HG02970 (cell line): Measurements from ENCODE around the gene XXYLT1.
"Not testable (repeated sequence)": the region's sequence is repeated elsewhere in the genome, so short reads cannot be mapped to it uniquely, and the experiment has no call there.

ENCODE experiments used
- ATAC-seq: cut with Tn5 transposase; IDR thresholded peaks from one replicate; pipeline ENCODE4 v1.9.1; 2021; ENCODE audit warnings: mild to moderate bottlenecking, moderate library complexity, moderate number of reproducible peaks; ENCODE audit not compliant: unreplicated experiment, low FRiP score

The XXYLT1 gene

GRCh38 chr3:195187609-195188425, 83.1 kb downstream of the XXYLT1 start:
- ATAC-seq, result no peak

- ATAC-seq, result not testable (repeated sequence)
Measured at GRCh38 chr3:195186710-195187047, 84.3 kb downstream of the XXYLT1 start.

GRCh38 chr3:195186041-195186709, 84.8 kb downstream of the XXYLT1 start:
- ATAC-seq, result no peak

- no peak for ATAC-seq
Measured at GRCh38 chr3:195185583-195185982, 85.4 kb downstream of the XXYLT1 start.

- ATAC-seq, result no peak
Measured at GRCh38 chr3:195184716-195185421, 86.1 kb downstream of the XXYLT1 start.

- ATAC-seq, result no peak
Measured at GRCh38 chr3:195183071-195183776, 87.7 kb downstream of the XXYLT1 start.

- no peak for ATAC-seq
Measured at GRCh38 chr3:195182470-195182795, 88.5 kb downstream of the XXYLT1 start.

- no peak for ATAC-seq
Measured at GRCh38 chr3:195181741-195182469, 89.1 kb downstream of the XXYLT1 start.

GRCh38 chr3:195181113-195181498, 89.9 kb downstream of the XXYLT1 start:
- ATAC-seq, result no peak

- no peak for ATAC-seq
Measured at GRCh38 chr3:195180490-195181112, 90.4 kb downstream of the XXYLT1 start.

GRCh38 chr3:195179776-195180489, 91.0 kb downstream of the XXYLT1 start:
- no peak for ATAC-seq

GRCh38 chr3:195178124-195178910, 92.6 kb downstream of the XXYLT1 start:
- ATAC-seq, result no peak

- ATAC-seq, result no peak
Measured at GRCh38 chr3:195177422-195178123, 93.4 kb downstream of the XXYLT1 start.

- ATAC-seq, result no peak
Measured at GRCh38 chr3:195176776-195177175, 94.2 kb downstream of the XXYLT1 start.

- ATAC-seq, result no peak
Measured at GRCh38 chr3:195175476-195176337, 95.3 kb downstream of the XXYLT1 start.

- ATAC-seq, result no peak
Measured at GRCh38 chr3:195175076-195175475, 95.9 kb downstream of the XXYLT1 start.

- no peak for ATAC-seq
Measured at GRCh38 chr3:195173657-195174056, 97.3 kb downstream of the XXYLT1 start.
